HG03175 (cell line): ENCODE data around the gene FGFR1OP2.
A peak's percentile ranks its signal among the peaks of the same experiment; 100 is the strongest.

Experiments used
- ATAC-seq: cut with Tn5 transposase; IDR thresholded peaks from one replicate; pipeline ENCODE4 v1.9.1; 2021; ENCODE audit warnings: mild to moderate bottlenecking, moderate library complexity; ENCODE audit not compliant: unreplicated experiment

The FGFR1OP2 gene

GRCh38 chr12:27001663-27002062 lies 63.4 kb downstream of the FGFR1OP2 start:
- ATAC-seq: no peak

DNA sequence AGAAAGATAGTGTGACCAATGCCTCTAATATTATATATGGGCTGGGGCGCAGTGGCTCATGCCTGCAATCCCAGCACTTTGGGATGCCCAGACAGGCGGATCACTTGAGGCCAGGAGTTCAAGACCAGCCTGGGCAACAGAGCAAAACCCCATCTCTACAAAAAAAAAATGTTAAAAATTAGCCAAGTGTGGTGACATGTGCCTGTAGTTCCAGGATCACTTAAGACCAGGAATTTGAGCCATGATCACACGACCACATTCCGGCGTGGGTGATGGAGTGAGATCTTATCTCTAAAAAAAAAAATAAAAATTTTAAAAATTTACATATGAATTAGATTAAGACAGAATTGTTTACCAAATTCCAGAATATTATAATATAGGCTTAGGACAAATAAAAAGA lies 63.9 kb downstream of the FGFR1OP2 start:
- ATAC-seq: no peak

DNA sequence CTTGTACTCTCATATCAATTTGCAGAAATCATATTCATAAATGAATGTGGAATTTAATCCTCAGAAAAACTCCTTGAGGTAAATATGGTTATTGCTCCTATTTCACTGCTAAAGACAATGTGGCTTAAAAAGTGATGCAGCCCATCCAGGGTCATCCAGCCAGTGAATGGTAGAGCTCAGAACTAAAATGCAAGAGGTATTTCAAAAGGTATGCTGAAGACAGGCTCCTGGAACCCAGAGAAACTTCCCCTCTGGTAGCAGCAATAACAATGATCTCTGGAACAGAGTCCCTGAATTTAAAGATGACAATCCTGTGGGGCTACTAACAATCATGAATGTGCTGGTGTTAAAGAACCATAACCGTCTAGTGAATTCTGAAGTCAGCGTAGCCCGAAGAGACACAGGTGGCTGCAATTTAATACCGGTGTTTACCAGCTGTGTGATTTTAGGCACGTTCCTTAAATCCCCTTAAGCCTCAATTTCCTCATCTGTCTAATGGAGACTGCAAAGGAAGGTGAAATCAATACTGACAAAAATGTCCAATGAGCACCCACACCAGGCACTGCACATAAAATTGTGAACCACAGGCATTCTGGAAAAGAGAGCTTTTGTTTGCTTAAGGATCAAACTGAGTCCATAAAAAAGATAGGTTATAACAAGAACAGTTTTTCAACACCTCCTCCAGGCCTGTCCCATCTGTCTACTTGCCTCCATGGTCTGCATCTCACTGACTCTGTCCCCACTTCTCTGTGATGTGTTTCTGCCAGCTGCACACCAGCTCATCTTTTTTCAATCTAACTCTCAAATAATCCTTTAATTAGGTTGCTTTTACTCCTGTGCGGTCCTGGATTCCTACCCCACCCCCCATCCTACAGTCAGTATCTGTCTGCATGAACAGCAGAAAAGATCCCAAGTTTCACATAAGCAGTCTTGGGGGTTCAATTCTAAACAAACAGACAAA lies 65.4 kb downstream of the FGFR1OP2 start:
- no peak for ATAC-seq

DNA sequence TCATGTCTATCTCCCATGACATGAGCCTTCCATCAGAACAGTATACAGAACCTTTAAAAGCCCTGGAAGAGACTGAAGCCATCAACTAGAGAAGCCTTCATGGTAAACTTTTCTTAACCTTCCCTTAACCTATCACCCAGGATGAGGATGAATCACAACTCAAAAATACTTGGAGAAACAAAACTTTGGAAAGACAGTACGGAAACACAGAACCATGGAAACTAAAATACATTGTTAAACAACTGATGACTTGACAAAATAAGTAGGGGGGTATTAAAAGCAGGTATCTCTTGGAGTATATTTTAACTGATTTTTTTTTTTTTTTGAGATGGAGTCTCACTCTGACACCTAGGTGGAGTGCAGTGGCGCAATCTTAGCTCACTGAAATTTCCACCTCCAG lies 67.2 kb downstream of the FGFR1OP2 start:
- no peak for ATAC-seq

DNA sequence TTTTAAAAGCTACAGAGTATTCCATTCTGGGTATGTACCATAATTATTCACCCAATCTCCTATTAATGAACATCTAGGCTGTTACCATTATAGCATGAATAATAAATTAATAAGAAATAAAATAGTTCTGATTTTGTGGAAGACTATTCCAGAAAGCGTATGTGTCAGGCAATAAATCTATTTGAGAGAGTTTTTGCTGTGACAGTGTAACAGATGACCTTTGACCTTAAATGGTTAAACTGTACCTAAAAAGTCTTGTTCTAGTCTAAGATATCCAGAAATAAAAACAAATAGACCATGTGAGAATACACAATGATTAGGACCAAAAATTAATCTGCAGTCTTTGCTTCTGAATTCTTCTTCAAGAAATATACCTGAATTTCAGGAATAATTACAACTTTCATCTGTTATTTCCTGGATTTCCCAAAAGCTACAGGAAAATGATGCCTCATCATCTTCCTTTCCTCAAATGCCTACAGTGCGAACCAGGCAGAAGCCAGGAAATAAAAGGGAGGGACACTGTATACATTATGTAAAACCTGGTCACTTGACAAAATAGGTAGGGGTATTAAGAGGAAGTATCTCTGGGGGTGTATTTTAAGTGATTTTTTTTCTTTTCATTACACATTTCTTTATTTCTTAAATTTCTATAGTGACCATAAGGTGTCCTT lies 68.7 kb downstream of the FGFR1OP2 start:
- ATAC-seq: no peak

GRCh38 chr12:27008081-27008480 lies 69.8 kb downstream of the FGFR1OP2 start:
- no peak for ATAC-seq

- ATAC-seq: no peak
Measured at GRCh38 chr12:27009881-27010301, 71.6 kb downstream of the FGFR1OP2 start.

- no peak for ATAC-seq
Measured at GRCh38 chr12:27012239-27012981, 74.1 kb downstream of the FGFR1OP2 start.

- no peak for ATAC-seq
Measured at GRCh38 chr12:27012982-27013255, 74.6 kb downstream of the FGFR1OP2 start.

DNA sequence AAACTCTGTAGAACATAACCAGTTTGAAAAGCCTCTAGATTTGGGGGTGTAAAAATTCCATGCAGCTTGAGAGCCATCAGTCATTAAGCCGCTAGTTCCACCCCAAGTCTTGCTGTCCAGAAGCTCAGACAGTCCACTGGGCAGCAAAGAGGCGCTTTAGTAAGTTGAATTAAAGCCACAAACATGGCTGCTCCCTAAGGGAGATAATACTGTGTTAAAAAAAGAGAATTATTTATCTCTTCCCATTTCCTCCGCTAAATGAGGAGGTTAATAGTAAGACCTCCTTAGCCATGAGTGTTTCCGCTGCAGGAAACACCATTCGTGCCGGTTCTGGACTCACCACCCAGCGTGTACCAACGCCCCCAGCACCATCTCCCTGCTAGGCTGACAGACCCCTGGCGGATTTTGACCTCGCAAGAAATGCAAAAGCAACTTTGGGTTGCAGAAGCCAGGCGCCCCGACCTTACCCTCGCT lies 75.4 kb downstream of the FGFR1OP2 start:
- peak; percentile 26 for ATAC-seq

DNA sequence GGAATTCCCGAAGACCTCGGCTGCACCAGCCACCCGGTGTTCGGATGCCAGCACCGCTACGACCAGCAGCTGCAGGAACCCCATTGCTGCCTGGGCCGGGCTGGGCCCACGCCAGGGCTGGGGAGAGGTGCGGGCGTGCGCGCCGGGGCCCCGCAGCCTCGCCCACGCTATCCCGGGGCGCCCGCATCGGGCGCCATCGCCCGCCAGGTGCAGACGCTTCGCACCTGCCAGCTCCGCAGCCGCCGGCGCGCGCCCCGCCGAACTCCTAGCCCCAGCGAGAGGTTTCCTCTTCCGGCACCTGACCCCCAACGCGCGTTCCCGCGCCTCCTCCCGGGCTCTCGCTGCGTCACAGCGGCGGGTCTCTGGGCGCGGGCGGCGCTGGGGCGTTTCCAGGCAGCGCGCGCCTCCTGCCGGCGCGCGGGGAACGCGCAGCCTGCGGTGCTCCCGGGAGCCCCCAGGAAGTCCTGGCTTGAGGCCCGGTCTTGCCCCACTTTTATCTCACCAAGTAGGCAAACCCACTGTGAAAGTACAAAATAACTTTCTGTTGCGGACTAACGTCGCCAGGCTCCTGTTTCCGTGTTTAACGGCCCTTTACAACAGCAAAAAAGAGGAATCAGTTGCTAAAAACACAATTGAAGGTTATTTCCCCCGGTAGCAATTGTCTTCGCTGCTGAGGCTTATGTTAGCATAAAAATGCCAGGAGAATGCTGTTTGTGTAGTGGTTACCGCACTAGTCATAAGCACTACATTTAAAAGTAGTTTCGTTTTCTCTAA lies 76.0 kb downstream of the FGFR1OP2 start, which contains the start of gene TM7SF3:
TSS of gene TM7SF3 (minus strand) at position 300 of the 774 bp plus-strand sequence. CDS start at position 84, 216 bp downstream.
- ATAC-seq: peak; percentile 90

- no peak for ATAC-seq
Measured at GRCh38 chr12:27014859-27015729, 76.8 kb downstream of the FGFR1OP2 start.

GRCh38 chr12:27015730-27016076 lies 77.4 kb downstream of the FGFR1OP2 start:
- no peak for ATAC-seq
